H1 (cell line): ENCODE results near the gene B3GALT6.

Experiments used
- BACH1 ChIP-seq: IDR thresholded peaks from 2 replicates; pipeline ENCODE4 v1.6.1; 2012; ENCODE audit warnings: low read length, improper control_type of control experiment
- CREB1 ChIP-seq: IDR thresholded peaks from 2 replicates; pipeline ENCODE4 v1.6.1; 2012; ENCODE audit warnings: inconsistent platforms
- CTCF ChIP-seq, 3 experiments: IDR thresholded peaks; 1 replicate in 2 of 3; 2 replicates in 1 of 3; pipeline versions ENCODE4 v1.5.1 to v1.6.1; 2011; ENCODE audit warnings: low read length in 3 of 3, mild to moderate bottlenecking in 3 of 3, inconsistent platforms in 2 of 3, low read depth in 1 of 3, moderate library complexity in 1 of 3; ENCODE audit not compliant: insufficient read depth in 1 of 3; ENCODE audit errors: control extremely low read depth in 1 of 3
- EZH2 ChIP-seq: fragments of 200-600 bp; sonication (generic); IDR thresholded peaks from 2 replicates; pipeline ENCODE4 v1.7.1; 2012; ENCODE audit warnings: low read depth, mild to moderate bottlenecking, moderate library complexity, low read length, inconsistent platforms; ENCODE audit not compliant: severe bottlenecking
- JUND ChIP-seq: IDR thresholded peaks from 2 replicates; pipeline ENCODE4 v1.6.1; 2011; ENCODE audit warnings: mild to moderate bottlenecking, improper control_type of control experiment, low read length
- KDM1A ChIP-seq: fragments of 200-600, 300-600 bp; sonication (generic); IDR thresholded peaks from 2 replicates; pipeline ENCODE4 v1.7.1; 2016; ENCODE audit warnings: mild to moderate bottlenecking, low read length, borderline replicate concordance
- POLR2A ChIP-seq, 2 experiments: IDR thresholded peaks; 1 replicate in 1 of 2; 2 replicates in 1 of 2; pipeline ENCODE4 v1.6.1; 2011; ENCODE audit warnings: low read depth in 2 of 2, low read length in 2 of 2, mild to moderate bottlenecking in 2 of 2; ENCODE audit errors: control extremely low read depth in 1 of 2
- POLR2AphosphoS5 ChIP-seq: IDR thresholded peaks from 2 replicates; pipeline ENCODE4 v1.6.1; 2011; ENCODE audit warnings: low read depth, low read length
- RNF2 ChIP-seq: fragments of 200-900, 300-1000 bp; sonication (generic); IDR thresholded peaks from 2 replicates; pipeline ENCODE4 v1.7.1; 2016; ENCODE audit warnings: borderline replicate concordance, low read depth, mild to moderate bottlenecking, antibody characterized with exemption, low read length; ENCODE audit not compliant: poor library complexity, severe bottlenecking; ENCODE audit errors: missing control alignments
- RXRA ChIP-seq: IDR thresholded peaks from 2 replicates; pipeline ENCODE4 v1.6.1; 2011; ENCODE audit warnings: low read depth, mild to moderate bottlenecking, low read length, moderate library complexity; ENCODE audit not compliant: insufficient read depth
- SUZ12 ChIP-seq: fragments of 200-600 bp; sonication (generic); IDR thresholded peaks from 2 replicates; pipeline ENCODE4 v1.6.1; 2012; ENCODE audit warnings: mild to moderate bottlenecking, inconsistent platforms, low read length, moderate library complexity, mixed read lengths
- TAF1 ChIP-seq: IDR thresholded peaks from 2 replicates; pipeline ENCODE4 v1.6.1; 2011; ENCODE audit warnings: mild to moderate bottlenecking, low read depth, low read length

GRCh38 chr1:1242461-1243265, 10.6 kb downstream of the B3GALT6 start:
- TF ChIP-seq RXRA (no peak), SUZ12 (no peak), CREB1 (no peak), RNF2 (no peak), BACH1 (no peak), KDM1A (no peak), EZH2 (no peak), CTCF (IDR thresholded peaks at IDR 0.05; ENCODE audit: control extremely low read depth in 1 of 3, insufficient read depth in 1 of 3, low read depth in 1 of 3, low read length in 3 of 3) (no peak), POLR2A (IDR thresholded peaks at IDR 0.05; ENCODE audit: control extremely low read depth in 1 of 2, low read depth in 2 of 2, low read length in 2 of 2) (no peak), POLR2AphosphoS5 (no peak), TAF1 (no peak), JUND (no peak)
